RWPE2 (cell line): ENCODE measurements around the gene CENPM.
A peak's percentile ranks its signal among the peaks of the same experiment; 100 is the strongest.

Source experiments
- ATAC-seq: fragments of 200-7000 bp; cut with Tn5 transposase; 3 replicates; pipeline ENCODE4 v1.9.1; 2021; ENCODE audit warnings: low read depth
- DNase-seq: peaks from one replicate; pipeline ENCODE4 v3.0.0-alpha.2; 2020; ENCODE audit warnings: low spot score
- H3K27ac ChIP-seq: fragments of 450-650 bp; 2 replicates; pipeline ENCODE4 v1.5.1; 2017; ENCODE audit warnings: mild to moderate bottlenecking; ENCODE audit not compliant: poor library complexity, severe bottlenecking
- H3K27me3 ChIP-seq: fragments of 250-450 bp; sonication (Bioruptor Pico); 2 replicates; pipeline ENCODE4 v1.5.1; 2021; ENCODE audit warnings: mild to moderate bottlenecking, moderate library complexity; ENCODE audit not compliant: insufficient read depth, poor library complexity, severe bottlenecking
- H3K36me3 ChIP-seq: fragments of 250-450 bp; sonication (Bioruptor Pico); 2 replicates; pipeline ENCODE4 v1.5.1; 2020; ENCODE audit warnings: low read depth, mild to moderate bottlenecking, moderate library complexity
- H3K4me1 ChIP-seq: fragments of 250-450 bp; sonication (Bioruptor Pico); 2 replicates; pipeline ENCODE4 v1.5.1; 2021; ENCODE audit warnings: mild to moderate bottlenecking, moderate library complexity; ENCODE audit not compliant: insufficient read depth, poor library complexity, severe bottlenecking
- H3K4me3 ChIP-seq: fragments of 250-450 bp; sonication (Bioruptor Pico); 2 replicates; pipeline ENCODE4 v1.5.1; 2021; ENCODE audit warnings: mild to moderate bottlenecking, moderate library complexity; ENCODE audit not compliant: severe bottlenecking
- H3K9me3 ChIP-seq: fragments of 250-450 bp; sonication (Bioruptor Pico); 2 replicates; pipeline ENCODE4 v1.5.1; 2021; ENCODE audit warnings: mild to moderate bottlenecking, moderate library complexity; ENCODE audit not compliant: severe bottlenecking
- TF ChIP-seq, protein P1 (sequence below): fragments of 450-650 bp; IDR thresholded peaks from one replicate; pipeline ENCODE4 v1.5.1; 2017; ENCODE audit warnings: mild to moderate bottlenecking, moderate library complexity; ENCODE audit not compliant: poor library complexity, severe bottlenecking

Gene CENPM

GRCh38 chr22:41974691-41975290 is 27.8 kb upstream of the CENPM start:
- DNase-seq (no peak), ATAC-seq (no peak)
- Histone ChIP-seq H3K4me3 (no peak overlapping the region), H3K27me3 (peaks cover 27% of the 10 kb centered on the region), H3K9me3 (no peaks in the 10 kb centered on the region), H3K27ac (no peak overlapping the region), H3K4me1 (no peaks in the 10 kb centered on the region), H3K36me3 (no peaks in the 10 kb centered on the region)
- TF ChIP-seq, protein P1, sequence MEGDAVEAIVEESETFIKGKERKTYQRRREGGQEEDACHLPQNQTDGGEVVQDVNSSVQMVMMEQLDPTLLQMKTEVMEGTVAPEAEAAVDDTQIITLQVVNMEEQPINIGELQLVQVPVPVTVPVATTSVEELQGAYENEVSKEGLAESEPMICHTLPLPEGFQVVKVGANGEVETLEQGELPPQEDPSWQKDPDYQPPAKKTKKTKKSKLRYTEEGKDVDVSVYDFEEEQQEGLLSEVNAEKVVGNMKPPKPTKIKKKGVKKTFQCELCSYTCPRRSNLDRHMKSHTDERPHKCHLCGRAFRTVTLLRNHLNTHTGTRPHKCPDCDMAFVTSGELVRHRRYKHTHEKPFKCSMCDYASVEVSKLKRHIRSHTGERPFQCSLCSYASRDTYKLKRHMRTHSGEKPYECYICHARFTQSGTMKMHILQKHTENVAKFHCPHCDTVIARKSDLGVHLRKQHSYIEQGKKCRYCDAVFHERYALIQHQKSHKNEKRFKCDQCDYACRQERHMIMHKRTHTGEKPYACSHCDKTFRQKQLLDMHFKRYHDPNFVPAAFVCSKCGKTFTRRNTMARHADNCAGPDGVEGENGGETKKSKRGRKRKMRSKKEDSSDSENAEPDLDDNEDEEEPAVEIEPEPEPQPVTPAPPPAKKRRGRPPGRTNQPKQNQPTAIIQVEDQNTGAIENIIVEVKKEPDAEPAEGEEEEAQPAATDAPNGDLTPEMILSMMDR, result no peak

DNA sequence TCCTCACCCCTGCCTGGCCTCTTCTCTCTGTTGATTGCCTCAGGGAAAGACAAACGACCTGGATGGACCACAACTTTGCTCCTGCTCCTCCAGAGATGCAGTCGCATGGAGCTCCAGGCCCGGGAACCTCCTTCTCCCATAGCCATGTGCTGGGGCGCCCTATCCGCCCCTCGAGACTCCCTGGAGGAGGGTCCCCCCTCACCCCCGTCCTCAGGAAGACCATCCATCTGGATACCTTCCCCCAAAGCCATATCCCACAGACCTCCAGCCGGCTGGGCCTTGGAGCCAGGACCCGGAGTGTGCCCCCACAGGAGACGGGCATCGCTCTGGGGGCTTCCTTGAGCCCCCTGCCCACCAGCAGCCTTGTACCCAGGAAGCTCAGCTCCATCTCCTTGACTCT is 24.5 kb upstream of the CENPM start:
- no peak for DNase-seq
- Histone ChIP-seq H3K4me3 (no peak overlapping the region), H3K4me1 (no peaks in the 10 kb centered on the region), H3K9me3 (no peaks in the 10 kb centered on the region), H3K36me3 (no peaks in the 10 kb centered on the region), H3K27ac (no peak overlapping the region), H3K27me3 (peaks cover 16% of the 10 kb centered on the region)
- TF ChIP-seq, protein P1, result no peak
- ATAC-seq, result no peak

DNA sequence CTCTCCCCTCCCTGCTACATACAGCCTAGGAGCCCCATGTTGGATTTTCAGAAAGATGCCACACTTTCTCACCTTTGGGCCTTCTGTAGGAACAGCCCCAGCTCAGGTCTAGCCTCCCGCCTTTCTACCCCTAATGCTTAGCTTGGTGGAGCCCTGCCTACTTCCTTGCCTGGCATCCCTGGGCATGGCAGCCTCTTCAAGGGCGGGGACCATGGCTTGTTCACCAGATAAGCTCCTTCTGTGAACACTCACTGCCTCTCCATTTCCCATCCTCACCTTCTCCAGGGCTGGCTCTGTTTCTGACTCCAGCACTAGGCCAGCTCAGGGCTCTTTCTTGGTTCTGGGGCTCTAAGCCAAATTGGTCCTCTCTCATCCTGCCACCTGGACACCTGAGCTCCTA is 23.6 kb upstream of the CENPM start:
- Histone ChIP-seq H3K4me1 (no peaks in the 10 kb centered on the region), H3K9me3 (no peaks in the 10 kb centered on the region), H3K4me3 (no peak overlapping the region), H3K36me3 (no peaks in the 10 kb centered on the region), H3K27me3 (peaks cover 7% of the 10 kb centered on the region), H3K27ac (no peak overlapping the region)
- TF ChIP-seq, protein P1, result no peak
- DNase-seq (no peak), ATAC-seq (no peak)

GRCh38 chr22:41969110-41969646 is 22.2 kb upstream of the CENPM start, which contains the start of gene SEPTIN3:
TSS of gene SEPTIN3 (plus strand) at chr22:41969443. CDS start at chr22:41971493, 2,050 bp downstream.
- H3K4me3 ChIP-seq, result no peak within 1 kb of the TSS
- no peaks in the 10 kb centered on the region for H3K27me3 ChIP-seq
- no peaks in the 10 kb centered on the region for H3K9me3 ChIP-seq
- TF ChIP-seq, protein P1, result no peak
- H3K36me3 ChIP-seq, result no peaks in the 10 kb centered on the region
- no peak within 1 kb of the TSS for H3K27ac ChIP-seq
- no peak for ATAC-seq
- no peaks in the 10 kb centered on the region for H3K4me1 ChIP-seq
- DNase-seq, result no peak

DNA sequence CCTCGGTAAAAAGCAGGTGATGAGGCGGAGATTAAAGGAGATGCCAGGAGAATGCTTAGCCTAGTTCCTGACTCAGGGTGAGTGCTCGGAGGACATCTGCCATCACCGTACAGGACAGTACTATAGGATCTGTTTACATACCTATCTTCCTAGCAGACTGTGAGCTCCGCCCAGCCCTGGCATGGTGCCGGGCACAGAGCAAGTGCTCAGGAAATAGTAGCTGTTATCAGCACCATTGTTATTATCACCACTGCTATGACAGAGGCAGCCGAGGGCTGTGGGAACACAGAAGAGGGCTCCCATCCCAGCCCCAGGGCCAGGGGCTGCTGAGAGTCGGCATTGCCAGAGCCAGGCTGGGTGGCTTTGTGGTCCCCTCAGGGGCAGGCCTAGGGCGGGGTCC is 21.6 kb upstream of the CENPM start:
- DNase-seq, result no peak
- Histone ChIP-seq H3K4me1 (no peaks in the 10 kb centered on the region), H3K4me3 (no peak overlapping the region), H3K27ac (no peak overlapping the region), H3K36me3 (no peaks in the 10 kb centered on the region), H3K27me3 (no peaks in the 10 kb centered on the region), H3K9me3 (no peaks in the 10 kb centered on the region)
- ATAC-seq, result peak; percentile 67
- TF ChIP-seq, protein P1, result no peak
